Mesenteric fat pad (tissue), 1 donor: ENCODE data around the gene NTPCR. TPM values are rescaled to one million over a fixed set of nuclear protein-coding genes. Genes with fewer than 3 reads are reported as not detected.

Source experiments
- DNase-seq: peaks from one replicate; pipeline ENCODE4 v3.0.0-alpha.2; 2020; ENCODE audit warnings: low spot score
- total RNA-seq: library from RNA; stranded (reverse); fragmentation: NEBNext Ultra II Directional; extraction: Animal tissue kit (Norgen Biotek cat#: 25700); gene quantifications from one replicate; pipeline ENCODE4 v1.2.1, GENCODE V29; 2021
- donor health status: DM: yes; HTN: yes; CAD: no.

NTPCR gene
- total RNA-seq, 1 donor from 2014 or later: 33.5 TPM

GRCh38 chr1:233006108-233006507, 55.7 kb downstream of the NTPCR start:
- DNase-seq: no peak

- DNase-seq: no peak
Observed at GRCh38 chr1:233006541-233006973, 56.1 kb downstream of the NTPCR start.

GRCh38 chr1:233010146-233010545, 59.7 kb downstream of the NTPCR start:
- no peak for DNase-seq

GRCh38 chr1:233012021-233012420, 61.6 kb downstream of the NTPCR start:
- DNase-seq: no peak

GRCh38 chr1:233015965-233016364, 65.6 kb downstream of the NTPCR start:
- DNase-seq: no peak

GRCh38 chr1:233016798-233017197, 66.4 kb downstream of the NTPCR start:
- DNase-seq: no peak

- DNase-seq: no peak
Observed at GRCh38 chr1:233019083-233019482, 68.7 kb downstream of the NTPCR start.

GRCh38 chr1:233019778-233020325, 69.4 kb downstream of the NTPCR start:
- DNase-seq: no peak

- no peak for DNase-seq
Observed at GRCh38 chr1:233020426-233020825, 70.0 kb downstream of the NTPCR start.

GRCh38 chr1:233022246-233022645, 71.8 kb downstream of the NTPCR start:
- no peak for DNase-seq

GRCh38 chr1:233024199-233024598, 73.8 kb downstream of the NTPCR start:
- no peak for DNase-seq

- no peak for DNase-seq
Observed at GRCh38 chr1:233025157-233025556, 74.7 kb downstream of the NTPCR start.

GRCh38 chr1:233025567-233025966, 75.2 kb downstream of the NTPCR start:
- DNase-seq: no peak

- DNase-seq: no peak
Observed at GRCh38 chr1:233027046-233027445, 76.6 kb downstream of the NTPCR start.

GRCh38 chr1:233031521-233031920, 81.1 kb downstream of the NTPCR start:
- no peak for DNase-seq

GRCh38 chr1:233032916-233033315, 82.5 kb downstream of the NTPCR start:
- DNase-seq: no peak

- DNase-seq: no peak
Observed at GRCh38 chr1:233033361-233033760, 83.0 kb downstream of the NTPCR start.

Other genes starting within 250 kb of the NTPCR start
- 1.1 TPM for gene MAP10, start 145.2 kb upstream of the NTPCR start, total RNA-seq